ENCODE measurements around the gene ARHGAP6.

The ARHGAP6 gene

DNA sequence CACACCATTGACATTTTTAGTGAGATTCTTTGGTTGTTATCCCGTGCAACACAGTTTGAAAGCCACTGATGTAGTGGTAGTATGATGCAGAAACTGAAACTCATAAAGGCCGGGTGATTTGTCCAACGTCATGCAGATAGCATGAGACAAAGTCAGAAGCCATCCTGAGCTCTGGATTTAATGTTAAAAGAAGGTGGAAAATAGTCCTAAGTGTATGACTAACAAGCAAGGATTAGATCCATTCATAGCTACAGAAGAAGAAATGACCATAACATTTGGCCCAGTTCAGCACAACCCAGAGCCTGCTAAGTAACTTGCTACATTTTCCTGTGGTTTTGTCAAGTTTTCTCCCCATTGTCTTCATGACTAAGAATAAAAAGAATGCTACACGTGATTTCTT is 230.2 kb downstream of the ARHGAP6 start:
- TF ChIP-seq GABPA (IDR thresholded peaks at IDR 0.05; ENCODE audit: low read depth) (no peak), POLR2AphosphoS5 (IDR thresholded peaks at IDR 0.05; ENCODE audit: low read depth) (no peak), SPI1 (IDR thresholded peaks at IDR 0.05; ENCODE audit: borderline replicate concordance, low read depth) (no peak)
- TF ChIP-seq, protein P1, sequence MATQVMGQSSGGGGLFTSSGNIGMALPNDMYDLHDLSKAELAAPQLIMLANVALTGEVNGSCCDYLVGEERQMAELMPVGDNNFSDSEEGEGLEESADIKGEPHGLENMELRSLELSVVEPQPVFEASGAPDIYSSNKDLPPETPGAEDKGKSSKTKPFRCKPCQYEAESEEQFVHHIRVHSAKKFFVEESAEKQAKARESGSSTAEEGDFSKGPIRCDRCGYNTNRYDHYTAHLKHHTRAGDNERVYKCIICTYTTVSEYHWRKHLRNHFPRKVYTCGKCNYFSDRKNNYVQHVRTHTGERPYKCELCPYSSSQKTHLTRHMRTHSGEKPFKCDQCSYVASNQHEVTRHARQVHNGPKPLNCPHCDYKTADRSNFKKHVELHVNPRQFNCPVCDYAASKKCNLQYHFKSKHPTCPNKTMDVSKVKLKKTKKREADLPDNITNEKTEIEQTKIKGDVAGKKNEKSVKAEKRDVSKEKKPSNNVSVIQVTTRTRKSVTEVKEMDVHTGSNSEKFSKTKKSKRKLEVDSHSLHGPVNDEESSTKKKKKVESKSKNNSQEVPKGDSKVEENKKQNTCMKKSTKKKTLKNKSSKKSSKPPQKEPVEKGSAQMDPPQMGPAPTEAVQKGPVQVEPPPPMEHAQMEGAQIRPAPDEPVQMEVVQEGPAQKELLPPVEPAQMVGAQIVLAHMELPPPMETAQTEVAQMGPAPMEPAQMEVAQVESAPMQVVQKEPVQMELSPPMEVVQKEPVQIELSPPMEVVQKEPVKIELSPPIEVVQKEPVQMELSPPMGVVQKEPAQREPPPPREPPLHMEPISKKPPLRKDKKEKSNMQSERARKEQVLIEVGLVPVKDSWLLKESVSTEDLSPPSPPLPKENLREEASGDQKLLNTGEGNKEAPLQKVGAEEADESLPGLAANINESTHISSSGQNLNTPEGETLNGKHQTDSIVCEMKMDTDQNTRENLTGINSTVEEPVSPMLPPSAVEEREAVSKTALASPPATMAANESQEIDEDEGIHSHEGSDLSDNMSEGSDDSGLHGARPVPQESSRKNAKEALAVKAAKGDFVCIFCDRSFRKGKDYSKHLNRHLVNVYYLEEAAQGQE (IDR thresholded peaks at IDR 0.05; ENCODE audit: insufficient replicate concordance, low read depth), result no peak
- TF ChIP-seq, protein P2, sequence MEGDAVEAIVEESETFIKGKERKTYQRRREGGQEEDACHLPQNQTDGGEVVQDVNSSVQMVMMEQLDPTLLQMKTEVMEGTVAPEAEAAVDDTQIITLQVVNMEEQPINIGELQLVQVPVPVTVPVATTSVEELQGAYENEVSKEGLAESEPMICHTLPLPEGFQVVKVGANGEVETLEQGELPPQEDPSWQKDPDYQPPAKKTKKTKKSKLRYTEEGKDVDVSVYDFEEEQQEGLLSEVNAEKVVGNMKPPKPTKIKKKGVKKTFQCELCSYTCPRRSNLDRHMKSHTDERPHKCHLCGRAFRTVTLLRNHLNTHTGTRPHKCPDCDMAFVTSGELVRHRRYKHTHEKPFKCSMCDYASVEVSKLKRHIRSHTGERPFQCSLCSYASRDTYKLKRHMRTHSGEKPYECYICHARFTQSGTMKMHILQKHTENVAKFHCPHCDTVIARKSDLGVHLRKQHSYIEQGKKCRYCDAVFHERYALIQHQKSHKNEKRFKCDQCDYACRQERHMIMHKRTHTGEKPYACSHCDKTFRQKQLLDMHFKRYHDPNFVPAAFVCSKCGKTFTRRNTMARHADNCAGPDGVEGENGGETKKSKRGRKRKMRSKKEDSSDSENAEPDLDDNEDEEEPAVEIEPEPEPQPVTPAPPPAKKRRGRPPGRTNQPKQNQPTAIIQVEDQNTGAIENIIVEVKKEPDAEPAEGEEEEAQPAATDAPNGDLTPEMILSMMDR (IDR thresholded peaks at IDR 0.05; ENCODE audit: insufficient read depth, low read length), result no peak

DNA sequence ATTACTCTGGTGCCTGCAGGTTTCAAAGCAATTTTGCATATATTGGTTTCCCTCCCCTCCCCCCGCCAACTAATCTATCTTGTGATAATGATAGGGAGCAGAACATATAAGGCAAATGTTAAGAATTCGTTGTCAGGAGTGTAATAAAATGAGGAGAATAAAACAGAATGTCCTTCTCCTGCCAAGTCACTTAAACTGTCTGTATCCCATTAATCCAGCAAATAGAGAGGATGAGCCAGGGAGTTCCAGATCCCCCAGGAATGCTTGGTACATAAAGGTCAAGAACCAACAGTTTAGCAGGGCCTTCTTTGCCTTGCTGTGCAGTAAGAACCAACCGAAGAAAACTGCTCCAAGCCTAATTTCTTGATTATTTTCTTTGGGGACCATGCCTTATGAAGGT is 231.1 kb downstream of the ARHGAP6 start:
- TF ChIP-seq POLR2AphosphoS5 (IDR thresholded peaks at IDR 0.05; ENCODE audit: low read depth), result no peak
- no peak for TF ChIP-seq SPI1 (IDR thresholded peaks at IDR 0.05; ENCODE audit: borderline replicate concordance, low read depth)
- no peak for TF ChIP-seq GABPA (IDR thresholded peaks at IDR 0.05; ENCODE audit: low read depth)
- TF ChIP-seq, protein P1 (IDR thresholded peaks at IDR 0.05; ENCODE audit: insufficient replicate concordance, low read depth), result no peak
- TF ChIP-seq, protein P2 (IDR thresholded peaks at IDR 0.05; ENCODE audit: insufficient read depth, low read length), result no peak
- H3K27me3 ChIP-seq (ENCODE audit: insufficient read depth, poor library complexity, severe bottlenecking), result no peaks in the 10 kb centered on the region
- H3K27ac ChIP-seq (replicated peaks), result no peak overlapping the region
- H3K4me3 ChIP-seq (replicated peaks; ENCODE audit: insufficient read depth, low read length), result no peak overlapping the region
- no peak for DNase-seq (ENCODE audit: low read depth in 1 of 2, low spot score in 1 of 2)

More for the DNA sequence above, 230.2 kb downstream of the ARHGAP6 start:
- H3K27me3 ChIP-seq (ENCODE audit: insufficient read depth, poor library complexity, severe bottlenecking), result no peaks in the 10 kb centered on the region
- DNase-seq (ENCODE audit: low read depth in 1 of 2, low spot score in 1 of 2), result no peak
- no peak overlapping the region for H3K4me3 ChIP-seq (replicated peaks; ENCODE audit: insufficient read depth, low read length)
- H3K27ac ChIP-seq (replicated peaks), result no peak overlapping the region

- DNase-seq (ENCODE audit: low read depth in 1 of 2, low spot score in 1 of 2), result peak in 1 of 2 experiments; percentile 23
- Histone ChIP-seq H3K27me3 (ENCODE audit: insufficient read depth, poor library complexity, severe bottlenecking) (peaks cover 2% of the 10 kb centered on the region), H3K4me3 (replicated peaks; ENCODE audit: insufficient read depth, low read length) (no peak overlapping the region), H3K27ac (replicated peaks) (no peak overlapping the region)
- TF ChIP-seq POLR2AphosphoS5 (IDR thresholded peaks at IDR 0.05; ENCODE audit: low read depth) (no peak), GABPA (IDR thresholded peaks at IDR 0.05; ENCODE audit: low read depth) (no peak), SPI1 (IDR thresholded peaks at IDR 0.05; ENCODE audit: borderline replicate concordance, low read depth) (no peak)
- TF ChIP-seq, protein P2 (IDR thresholded peaks at IDR 0.05; ENCODE audit: insufficient read depth, low read length), result no peak
- TF ChIP-seq, protein P1 (IDR thresholded peaks at IDR 0.05; ENCODE audit: insufficient replicate concordance, low read depth), result no peak
These were observed 233.9 kb downstream of the ARHGAP6 start for GRCh38 chrX:11431786-11432185.

Data from HL-60 (cell line).